Measurements from ENCODE around the gene TGIF1.
"Not testable (repeated sequence)": the region's sequence is repeated elsewhere in the genome, so short reads cannot be mapped to it uniquely, and the experiment has no call there.

The TGIF1 gene

DNA sequence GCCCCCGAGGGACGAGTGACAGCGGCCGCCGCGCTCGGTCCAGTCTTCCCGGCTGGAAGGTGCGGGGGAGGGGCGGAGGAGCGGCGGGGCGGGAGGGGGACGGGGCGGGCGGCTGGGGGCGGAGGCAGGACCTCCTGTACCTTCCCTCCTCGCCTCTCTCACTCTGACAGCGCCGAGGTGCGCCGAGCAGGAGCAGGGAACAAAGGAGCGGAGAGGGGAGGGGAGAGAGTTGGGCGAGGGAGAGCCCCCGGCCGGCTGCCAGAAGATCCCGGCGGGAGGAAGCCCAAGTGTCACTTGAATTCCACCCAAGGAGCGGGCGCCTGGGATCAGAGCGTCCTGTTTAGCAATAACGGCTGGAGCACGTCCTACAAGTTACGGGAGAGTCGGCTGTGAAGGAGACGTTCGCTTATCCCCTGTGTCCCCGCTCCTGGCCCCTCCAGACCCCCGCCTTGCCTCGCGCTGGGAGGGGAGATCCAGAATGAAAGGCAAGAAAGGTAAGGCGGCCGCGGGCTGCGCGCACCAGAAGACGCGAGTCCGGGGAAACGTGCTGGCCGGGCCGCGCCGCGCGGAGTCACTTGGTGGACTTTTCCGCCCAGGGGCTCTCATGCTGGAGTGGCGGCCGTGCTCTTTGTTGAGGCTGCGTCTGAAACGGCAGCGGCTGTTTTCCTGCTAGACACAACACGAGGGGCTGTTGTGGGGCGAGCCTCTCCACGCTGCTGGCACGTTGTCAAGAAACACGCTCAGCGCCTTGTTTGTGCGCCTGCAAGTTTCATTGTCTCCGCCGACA, at the start of gene TGIF1:
Gene TGIF1 (plus strand): TSS at position 161 of the 787 bp plus-strand sequence. CDS start 318 bp downstream, at position 479.
- DNase-seq (ENCODE audit: low read depth): peak; percentile 64

DNA sequence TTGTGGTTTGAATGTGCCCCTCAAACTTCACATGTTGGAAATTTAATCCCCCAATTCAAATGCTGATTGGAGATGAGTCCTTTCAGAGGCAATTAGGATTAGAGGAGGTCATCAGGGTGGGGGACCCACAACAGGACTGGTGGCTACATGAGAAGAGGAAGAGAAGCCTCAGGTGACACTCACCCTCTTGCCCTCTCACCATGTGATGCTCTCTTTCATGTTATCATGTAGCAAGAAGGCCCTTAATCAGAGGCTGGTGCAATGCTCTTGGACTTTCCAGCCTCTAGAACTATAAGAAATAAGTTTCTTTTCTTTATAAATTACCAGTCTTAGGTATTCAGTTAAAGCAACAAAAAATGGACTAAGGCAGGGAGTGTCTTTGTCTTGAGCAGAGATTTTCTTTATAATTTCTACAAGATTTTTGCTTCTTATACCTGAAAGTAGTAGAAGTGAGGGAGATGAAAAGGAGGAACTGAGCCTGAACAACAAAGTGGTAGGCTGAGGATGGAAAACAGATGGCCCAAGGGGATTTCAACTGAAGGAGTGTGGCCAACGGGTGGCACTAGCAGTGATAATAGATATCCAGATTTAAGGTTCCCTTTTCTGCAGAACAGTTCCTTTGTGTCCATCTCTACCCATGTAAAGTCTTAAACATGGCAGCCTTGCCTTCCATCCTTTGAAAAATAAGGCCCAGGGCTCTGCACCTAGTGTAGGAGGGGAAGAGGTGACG, 49.2 kb upstream of the TGIF1 start:
- no peak for DNase-seq (ENCODE audit: low read depth)

DNA sequence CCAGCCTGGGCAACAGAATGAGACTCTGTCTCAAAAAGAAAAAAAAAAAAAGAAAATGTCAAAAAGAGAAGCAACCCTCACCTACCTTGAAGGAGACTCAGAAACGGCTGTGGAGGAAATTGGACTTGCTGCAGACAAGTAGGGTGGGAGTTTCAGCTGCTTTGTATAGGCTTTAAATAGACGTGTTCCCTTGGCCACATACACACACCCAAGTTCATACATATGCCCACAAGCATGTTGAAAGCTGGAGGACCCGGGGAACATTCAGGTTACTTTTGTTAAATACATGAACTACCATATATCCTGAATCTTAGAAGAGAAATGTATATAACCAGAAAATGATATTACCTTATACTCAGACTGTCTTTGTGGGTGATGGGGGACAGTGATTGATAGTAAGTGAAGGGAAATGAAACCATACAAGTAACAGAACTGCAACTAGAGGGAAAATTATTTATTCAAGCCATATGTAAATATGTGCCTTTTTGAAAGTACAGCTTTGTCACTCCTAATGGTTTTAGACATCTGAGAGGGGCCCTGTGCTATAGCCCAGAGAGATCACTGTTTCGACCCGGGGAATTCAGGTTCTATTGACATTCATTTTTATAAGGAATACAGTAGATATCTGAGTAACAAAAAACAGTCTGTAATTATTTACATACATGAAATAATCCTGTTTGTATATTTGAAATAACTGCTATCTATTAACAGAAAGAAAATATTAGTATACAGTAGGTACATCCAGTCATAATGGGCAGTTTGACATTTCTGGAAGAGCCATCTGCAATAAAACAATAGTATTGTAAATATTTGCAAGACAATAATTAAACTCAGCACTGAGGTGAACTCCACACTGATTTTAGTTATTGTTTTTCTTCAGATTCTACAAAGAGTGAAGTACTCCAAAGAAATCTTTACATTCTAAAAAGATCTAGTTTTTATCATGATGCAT, 48.0 kb upstream of the TGIF1 start:
- DNase-seq (ENCODE audit: low read depth): no peak

DNA sequence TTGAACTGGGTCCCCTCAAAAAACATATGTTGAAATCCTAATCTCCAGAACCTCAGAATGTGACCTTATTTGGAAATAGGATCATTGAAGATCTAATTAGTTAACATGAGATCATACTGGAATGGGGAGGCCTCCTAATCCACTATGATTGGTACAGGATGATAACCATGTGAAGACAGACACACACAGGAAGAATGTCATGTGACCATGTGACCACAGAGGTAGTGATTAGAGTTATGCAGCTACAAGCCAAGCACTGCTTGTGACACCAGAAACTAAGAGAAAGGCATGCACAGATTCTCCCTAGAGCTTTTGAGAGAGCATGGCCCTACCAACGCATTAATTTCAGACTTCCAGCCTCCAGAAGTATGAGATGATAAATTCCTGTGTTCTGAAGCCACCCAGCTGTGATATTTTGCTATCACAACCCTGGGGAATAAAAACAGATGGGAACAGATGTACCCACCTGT, 47.0 kb upstream of the TGIF1 start:
- DNase-seq (ENCODE audit: low read depth): no peak

DNA sequence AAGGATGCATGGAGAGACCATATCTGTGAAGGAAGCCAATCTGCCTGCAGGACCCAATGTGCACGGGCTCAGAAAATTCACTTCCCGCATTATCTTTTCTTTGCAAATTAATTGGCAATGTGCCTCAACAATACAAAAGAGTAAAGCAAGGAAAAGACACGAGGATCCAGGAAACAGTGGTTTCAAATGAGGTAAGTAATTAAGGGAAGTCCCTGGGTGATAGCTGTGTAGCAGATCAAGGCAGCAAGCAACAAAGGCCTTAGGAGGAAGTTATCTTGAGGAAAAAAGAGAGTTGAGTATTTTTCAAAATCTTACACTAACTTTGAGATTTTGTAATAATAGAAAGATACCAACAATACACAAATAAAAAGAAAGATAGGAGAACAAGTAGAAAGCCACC, 44.3 kb upstream of the TGIF1 start:
- DNase-seq (ENCODE audit: low read depth): no peak

DNA sequence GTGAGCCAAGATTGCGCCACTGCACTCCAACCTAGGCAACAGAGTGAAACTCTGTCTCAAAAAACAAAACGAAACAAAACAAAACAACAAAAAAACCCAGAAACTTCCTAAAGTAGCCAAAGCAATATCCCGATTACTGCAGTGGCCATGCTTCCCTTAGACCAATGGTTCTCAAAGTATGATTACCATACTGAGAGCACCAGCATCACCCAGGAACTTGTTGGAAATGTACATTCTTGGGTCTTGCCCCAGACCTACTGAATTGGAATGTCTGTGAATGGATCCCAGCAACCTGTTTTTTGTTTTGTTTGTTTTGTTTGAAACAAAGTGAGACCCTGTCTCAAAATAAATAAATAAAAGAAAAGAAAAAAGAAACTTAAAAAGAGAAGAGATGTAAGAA, 41.9 kb upstream of the TGIF1 start:
- no peak for DNase-seq (ENCODE audit: low read depth)

DNA sequence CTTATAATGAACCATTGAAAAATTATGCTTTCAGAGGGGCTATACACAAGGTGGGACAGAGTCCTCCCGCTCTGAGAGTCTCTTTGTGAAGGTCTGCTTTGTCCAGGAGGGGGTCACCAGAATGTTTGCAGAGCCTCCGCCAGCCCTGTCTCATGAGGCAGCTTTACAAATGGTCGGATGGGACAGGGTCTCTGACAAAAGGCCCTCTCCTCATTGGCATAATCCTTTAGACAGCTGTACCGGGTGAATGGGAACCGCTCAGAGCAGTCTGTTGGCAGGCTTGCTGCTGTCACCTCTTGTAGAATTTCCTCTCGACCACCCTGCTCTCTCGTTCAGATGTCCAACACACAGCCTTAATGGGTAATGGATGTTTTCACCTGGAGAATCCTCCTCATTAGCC, 40.2 kb upstream of the TGIF1 start:
- no peak for DNase-seq (ENCODE audit: low read depth)

DNA sequence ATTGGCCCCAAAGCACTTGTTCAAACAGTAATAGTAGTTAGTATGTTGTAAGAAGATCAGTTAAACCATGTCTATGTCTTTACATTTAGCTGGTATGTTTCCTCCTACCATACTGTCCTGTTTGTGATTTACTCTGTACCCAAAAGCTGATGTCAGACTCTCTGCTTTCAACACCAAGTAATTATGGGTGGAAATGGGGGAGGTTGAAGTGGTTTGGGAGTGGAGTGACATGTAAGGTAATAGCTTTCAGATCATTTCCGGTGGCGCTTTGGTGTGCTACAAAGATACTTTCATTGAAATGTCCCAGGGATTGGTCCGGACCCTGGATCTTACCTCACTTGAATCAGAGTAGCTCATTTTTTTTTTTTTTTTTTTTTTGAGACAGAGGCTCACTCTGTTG, 39.7 kb upstream of the TGIF1 start:
- no peak for DNase-seq (ENCODE audit: low read depth)

DNA sequence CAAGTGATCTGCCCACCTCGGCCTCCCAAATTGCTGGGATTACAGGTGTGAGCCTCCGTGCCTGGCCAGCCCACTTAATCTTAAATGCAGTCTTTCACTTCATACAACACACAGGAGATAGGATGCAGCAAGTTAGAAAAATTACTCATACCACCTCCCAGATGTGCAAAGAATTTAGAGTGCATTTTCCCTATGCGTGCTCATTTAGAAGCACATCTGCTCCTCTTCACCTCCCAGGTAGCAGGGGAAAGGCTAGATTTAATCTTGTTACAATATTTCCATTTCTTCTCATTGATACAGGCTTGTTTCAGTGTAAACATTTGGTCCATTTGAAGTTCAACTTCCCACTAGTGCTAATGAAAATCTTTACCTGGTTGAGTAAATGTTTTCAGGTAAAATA, 39.1 kb upstream of the TGIF1 start:
- DNase-seq (ENCODE audit: low read depth): not testable (repeated sequence)

DNA sequence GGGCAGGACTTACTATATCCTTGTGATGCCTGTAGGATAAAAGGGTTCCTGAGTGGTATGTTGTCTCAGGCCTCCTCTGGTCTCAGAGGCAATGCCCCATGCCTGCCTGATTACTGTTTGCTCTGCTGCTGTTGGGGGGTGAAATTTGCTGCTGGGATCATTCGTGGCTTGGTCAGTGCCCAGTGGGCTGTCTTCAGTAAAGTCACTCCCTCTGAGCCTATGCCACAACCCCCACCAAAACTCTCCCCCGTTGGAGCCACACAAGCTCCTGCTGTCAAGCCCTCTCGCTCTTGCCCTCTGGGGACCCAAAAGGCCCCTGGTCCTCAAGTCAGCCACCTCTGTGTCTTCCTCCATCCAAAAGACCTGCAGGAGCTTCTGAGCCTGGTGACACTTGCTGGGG, 38.6 kb upstream of the TGIF1 start:
- no peak for DNase-seq (ENCODE audit: low read depth)

DNA sequence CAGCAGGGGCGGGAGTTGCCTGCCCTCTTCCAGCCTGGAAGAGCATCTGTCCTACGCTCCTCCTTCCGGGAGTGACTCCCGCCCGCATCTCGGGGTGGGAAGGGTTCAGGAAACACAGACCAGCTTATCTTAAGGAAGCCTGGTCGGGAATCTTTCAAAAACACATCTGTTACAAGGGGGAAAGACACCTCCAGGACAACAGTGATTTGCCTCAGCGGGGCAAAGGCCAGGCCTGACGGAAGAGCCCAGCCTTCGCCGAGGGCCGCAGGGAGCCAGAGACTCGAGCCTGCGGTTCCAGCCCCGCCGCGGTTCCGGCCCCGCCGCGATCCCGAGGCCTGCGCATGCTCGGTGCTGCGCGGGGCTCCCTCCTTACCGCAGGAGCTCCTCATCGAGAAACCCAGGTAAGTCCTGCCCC, 38.1 kb upstream of the TGIF1 start:
- DNase-seq (ENCODE audit: low read depth): no peak

DNA sequence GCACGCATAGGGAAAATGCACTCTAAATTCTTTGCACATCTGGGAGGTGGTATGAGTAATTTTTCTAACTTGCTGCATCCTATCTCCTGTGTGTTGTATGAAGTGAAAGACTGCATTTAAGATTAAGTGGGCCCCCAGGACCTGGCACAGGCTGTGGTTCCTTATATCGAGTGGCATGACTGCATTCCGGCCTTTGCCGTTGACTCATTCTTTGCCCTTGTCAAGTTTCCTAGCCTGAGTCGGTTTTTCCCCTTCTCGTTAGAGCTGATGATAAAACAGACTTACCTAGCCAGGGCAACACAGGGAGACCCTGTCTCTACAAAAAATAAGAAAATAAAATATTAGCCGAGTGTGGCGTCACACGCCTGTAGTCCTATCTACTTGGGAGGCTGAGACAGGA, 37.4 kb upstream of the TGIF1 start:
- not testable (repeated sequence) for DNase-seq (ENCODE audit: low read depth)

DNA sequence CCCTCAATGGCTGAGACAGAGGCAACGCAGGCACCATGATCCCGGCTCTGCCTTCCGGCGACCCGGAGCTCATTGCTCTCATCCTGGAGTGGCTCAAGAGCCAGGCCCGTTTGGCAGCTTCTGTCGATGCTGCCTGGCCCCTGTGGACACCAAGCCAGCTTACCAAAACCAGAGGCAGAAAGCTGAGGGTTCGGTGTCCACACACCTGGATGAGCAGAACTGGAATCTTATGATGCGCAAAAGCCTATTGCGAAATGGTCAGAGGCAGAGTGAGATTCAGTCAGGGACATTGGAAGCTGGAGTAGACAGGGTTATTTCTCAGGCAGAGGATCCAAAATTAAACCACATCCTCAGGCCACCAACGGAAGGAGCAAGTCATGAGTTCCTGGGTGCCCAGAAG, 34.9 kb upstream of the TGIF1 start:
- DNase-seq (ENCODE audit: low read depth): no peak

DNA sequence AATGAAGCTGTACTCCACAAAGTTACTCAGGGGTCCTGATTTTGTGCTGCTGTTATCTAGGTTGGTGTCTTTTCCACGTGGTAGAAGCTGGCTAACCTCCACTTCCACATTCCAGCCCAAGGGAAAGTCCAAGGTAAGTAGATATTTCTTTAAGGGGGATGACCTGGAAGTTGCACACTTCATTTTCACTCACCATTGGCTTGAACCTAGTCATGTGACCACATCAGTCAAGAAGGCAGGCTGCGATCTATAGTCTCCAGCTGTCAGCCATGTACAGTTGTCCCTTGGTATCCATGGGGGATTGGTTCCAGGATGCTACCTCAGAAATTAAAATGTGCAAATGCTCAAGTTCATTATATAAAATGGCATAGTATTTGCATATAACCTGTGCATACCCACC, 31.9 kb upstream of the TGIF1 start:
- DNase-seq (ENCODE audit: low read depth): no peak

DNA sequence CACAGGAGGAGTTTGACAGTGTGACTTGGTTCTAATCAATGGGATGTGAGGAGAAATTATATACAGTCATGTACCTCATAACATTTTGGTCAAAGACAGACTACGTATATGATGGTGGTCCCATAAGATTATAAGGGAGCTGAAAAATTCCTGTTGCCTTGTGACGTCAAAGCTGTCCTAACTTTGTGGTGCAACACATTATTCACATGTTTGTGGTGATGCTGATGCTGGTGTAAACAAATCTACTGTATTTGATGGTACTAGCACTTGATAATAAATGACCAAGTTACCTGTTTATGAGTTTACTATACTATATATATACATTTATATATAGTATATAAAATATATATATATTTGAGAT, 29.1 kb upstream of the TGIF1 start:
- no peak for DNase-seq (ENCODE audit: low read depth)

DNA sequence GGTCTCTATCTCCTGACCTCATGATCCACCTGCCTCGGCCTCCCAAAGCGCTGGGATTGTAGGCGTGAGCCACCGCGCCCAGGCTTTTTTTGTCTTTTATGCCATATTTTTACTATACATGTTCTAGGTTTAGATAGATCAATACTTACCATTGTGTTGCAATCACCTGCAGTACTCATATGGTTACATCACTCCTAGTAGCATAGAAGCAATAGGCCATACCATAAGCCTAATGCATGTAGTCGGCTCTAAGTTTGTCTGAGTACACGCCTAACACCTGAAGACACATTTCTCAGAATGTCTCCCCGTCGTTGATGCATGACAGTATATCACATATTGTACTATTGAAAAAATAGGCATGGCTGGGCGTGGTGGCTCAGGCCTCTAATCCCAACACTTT, 27.1 kb upstream of the TGIF1 start:
- DNase-seq (ENCODE audit: low read depth): no peak

DNA sequence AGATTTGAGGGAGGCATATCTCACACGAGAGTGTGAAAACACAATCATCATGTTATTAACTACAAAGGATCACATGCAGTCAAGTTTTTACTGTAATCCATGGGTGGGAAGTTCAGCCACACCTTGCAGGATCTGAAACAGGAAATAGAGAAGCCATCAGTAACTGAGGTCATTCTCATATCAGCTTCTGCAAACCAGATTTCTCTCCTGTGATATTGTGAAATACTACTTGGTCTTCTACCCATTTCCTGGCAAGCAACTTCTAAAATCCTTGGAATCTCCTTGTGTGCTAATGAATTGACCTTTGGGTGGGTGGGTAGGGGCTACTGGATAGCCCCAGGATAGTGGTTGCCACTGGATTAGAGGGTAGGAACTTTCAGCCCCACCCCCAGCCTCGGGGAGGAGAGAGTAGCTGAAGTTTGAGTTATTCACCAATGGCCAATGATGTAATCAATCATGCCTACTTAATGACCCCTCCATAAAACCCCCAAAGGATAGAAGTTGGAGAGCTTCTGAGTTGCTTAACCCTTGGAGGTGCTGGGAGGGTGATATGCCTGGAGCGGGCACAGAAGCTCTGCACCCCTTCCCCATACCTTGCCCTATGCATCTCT, 25.6 kb upstream of the TGIF1 start:
- no peak for DNase-seq (ENCODE audit: low read depth)

DNA sequence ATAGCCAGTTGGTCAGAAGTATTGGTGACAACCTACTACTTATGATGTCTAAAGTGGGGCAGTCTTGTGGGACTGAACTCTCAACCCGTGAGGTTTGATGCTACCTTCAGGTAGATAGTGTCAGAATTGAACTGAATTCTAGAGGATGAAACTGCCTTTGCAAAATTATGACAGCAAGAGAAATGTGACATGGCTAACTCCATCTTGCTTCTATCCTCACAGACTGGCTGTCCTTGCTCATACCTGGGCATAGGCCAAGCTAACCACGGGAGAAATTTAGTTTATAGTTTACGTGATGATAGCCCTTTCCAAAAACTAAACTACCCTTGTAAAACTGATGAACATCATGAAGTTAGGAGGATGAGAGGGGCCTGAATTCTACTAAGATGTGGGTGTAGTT, 24.9 kb upstream of the TGIF1 start:
- DNase-seq (ENCODE audit: low read depth): no peak

DNA sequence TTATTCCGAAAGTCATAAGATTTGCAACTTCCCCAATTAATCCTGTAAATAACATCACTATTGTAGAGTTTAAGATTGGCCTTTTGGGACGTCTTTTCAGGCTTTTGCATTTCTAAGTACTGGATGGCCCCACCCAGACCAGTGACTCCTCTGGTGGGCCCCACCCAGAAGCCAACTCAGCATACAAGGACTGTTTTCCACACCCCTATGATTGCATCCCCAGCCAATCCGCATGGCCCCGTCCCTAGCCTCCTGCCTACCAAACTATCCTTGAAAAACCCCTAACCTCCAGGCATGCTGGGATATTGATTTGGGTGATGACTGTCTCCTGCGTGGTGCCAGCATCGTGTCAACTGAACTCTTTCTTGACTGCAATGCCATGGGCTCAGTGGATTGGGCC, 24.5 kb upstream of the TGIF1 start:
- DNase-seq (ENCODE audit: low read depth): no peak

DNA sequence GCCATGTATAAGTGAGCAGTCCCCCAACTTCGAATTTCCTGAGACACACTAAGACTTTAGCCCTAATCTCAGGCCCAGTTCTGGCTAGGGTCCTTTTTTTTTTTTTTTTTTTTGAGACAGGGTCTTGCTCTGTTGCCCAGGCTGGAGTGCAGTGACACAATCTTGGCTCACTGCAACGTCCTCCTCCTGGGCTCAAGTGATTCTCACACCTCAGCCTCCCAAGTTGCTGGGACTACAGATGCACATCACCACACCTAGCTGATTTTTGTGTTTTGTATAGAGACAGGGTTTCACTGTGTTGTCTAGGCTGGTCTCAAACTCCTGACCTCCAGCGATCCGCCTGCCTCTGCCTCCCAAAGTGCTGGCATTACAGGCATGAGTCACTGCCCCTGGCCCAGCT, 23.9 kb upstream of the TGIF1 start:
- DNase-seq (ENCODE audit: low read depth): no peak

DNA sequence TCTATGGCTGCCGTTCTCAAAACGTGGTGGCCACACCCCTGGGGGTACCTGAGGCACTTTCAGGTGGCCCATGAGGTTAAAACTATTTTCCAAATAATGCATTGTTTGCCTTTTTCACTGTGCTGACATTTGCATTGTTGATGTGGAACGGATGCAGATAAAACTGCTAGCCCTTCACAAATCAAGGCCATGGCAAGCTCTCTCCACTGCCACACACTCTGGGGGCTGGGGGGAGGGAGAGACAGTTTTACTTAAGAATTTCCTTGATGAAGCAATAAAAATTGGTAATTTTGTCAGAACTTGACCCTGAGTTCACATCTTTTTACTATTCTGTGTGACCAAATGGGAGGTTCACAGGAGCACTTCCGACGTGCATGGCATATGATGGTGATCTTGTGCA, 22.0 kb upstream of the TGIF1 start:
- DNase-seq (ENCODE audit: low read depth): no peak

DNA sequence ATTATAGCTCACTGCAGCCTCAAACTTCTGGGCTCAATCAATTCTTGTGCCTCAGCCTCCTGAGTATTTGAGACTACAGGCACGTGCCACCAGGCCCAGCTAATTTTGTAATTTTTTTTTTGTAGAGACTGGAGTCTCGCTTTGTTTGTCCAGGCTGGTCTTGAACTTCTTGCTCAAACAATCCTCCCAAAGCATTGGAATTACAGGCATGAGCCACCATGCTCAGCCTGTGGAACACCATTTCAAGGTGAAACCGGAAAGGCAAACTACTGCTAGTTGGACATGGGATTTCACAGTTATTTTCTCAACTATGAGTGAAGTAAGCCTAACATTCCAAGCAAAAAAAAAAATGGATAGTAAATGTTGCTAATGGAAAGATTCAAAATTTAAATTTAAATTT, 20.9 kb upstream of the TGIF1 start:
- no peak for DNase-seq (ENCODE audit: low read depth)

Data from HS-27A (cell line).